ENCODE measurements around the gene HAPLN1.

DNA sequence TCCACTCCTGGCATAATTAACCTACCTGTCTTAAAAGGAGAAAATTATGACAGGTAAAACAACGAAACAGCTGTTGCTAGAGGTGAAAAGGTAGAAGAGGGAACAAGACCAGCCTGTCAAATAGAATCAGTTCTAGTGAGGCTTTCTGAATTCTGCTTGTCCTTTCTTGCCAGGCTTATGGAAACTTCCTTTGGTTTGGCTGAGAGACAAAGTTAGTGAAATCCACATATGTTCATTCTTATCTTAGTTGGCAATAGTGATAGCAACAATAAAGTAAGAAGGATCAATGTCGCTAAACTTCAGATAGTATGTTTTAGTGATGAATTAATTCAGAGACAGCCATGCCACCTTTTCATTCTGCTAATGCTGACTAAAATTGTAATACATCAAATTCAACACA, 34.4 kb downstream of the HAPLN1 start:
- TF ChIP-seq POLR2A (IDR thresholded peaks at IDR 0.05; ENCODE audit: low read depth, low read length): no peak
- TF ChIP-seq, protein P1, sequence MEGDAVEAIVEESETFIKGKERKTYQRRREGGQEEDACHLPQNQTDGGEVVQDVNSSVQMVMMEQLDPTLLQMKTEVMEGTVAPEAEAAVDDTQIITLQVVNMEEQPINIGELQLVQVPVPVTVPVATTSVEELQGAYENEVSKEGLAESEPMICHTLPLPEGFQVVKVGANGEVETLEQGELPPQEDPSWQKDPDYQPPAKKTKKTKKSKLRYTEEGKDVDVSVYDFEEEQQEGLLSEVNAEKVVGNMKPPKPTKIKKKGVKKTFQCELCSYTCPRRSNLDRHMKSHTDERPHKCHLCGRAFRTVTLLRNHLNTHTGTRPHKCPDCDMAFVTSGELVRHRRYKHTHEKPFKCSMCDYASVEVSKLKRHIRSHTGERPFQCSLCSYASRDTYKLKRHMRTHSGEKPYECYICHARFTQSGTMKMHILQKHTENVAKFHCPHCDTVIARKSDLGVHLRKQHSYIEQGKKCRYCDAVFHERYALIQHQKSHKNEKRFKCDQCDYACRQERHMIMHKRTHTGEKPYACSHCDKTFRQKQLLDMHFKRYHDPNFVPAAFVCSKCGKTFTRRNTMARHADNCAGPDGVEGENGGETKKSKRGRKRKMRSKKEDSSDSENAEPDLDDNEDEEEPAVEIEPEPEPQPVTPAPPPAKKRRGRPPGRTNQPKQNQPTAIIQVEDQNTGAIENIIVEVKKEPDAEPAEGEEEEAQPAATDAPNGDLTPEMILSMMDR (conservative IDR thresholded peaks at IDR 0.05; ENCODE audit: low read depth, low read length): no peak
